ENCODE measurements around the gene MAPK12. TPM values are rescaled to one million over a fixed set of nuclear protein-coding genes. Genes with fewer than 3 reads are reported as not detected.
"Not testable (repeated sequence)": the region's sequence is repeated elsewhere in the genome, so short reads cannot be mapped to it uniquely, and the experiment has no call there.

Gene MAPK12
- total RNA-seq, 2 experiments from 2014 or later = 9.1 to 9.7 TPM

GRCh38 chr22:50276143-50276542 lies 14.7 kb upstream of the MAPK12 start:
- Mint-ChIP-seq H3K4me1 (ENCODE audit: low read depth) (no peaks in the 10 kb centered on the region), H3K4me3 (no peak overlapping the region), H3K27me3 (no peaks in the 10 kb centered on the region), H3K36me3 (no peaks in the 10 kb centered on the region), H3K27ac (no peak overlapping the region), H3K9me3 (no peaks in the 10 kb centered on the region)
- ChIA-PET POLR2A (no interaction called here), CTCF (interaction anchor here (0.6 to 3.3 kb wide), 25 partner anchors 12 to 345 kb away, joined by 3 to 14 read pairs (median 4); partner anchors contain the start of genes HDAC10, PLXNB2 and PPP6R2)
- intact Hi-C loops (cut with micrococcal nuclease) = loop anchor here (1.0 kb wide), 2 partner anchors 51 to 66 kb away; partner anchors contain the start of gene DENND6B
- DNase-seq = peak; percentile 78

- POLR2A ChIA-PET = no interaction called here
- intact Hi-C loops (cut with micrococcal nuclease) = loop anchor here (1.0 kb wide), 2 partner anchors 52 to 67 kb away; partner anchors contain the start of gene DENND6B
- Mint-ChIP-seq H3K4me1 (ENCODE audit: low read depth) (no peaks in the 10 kb centered on the region), H3K27me3 (no peaks in the 10 kb centered on the region), H3K27ac (no peak overlapping the region), H3K9me3 (no peaks in the 10 kb centered on the region), H3K4me3 (no peak overlapping the region), H3K36me3 (no peaks in the 10 kb centered on the region)
- CTCF ChIA-PET = interaction anchor here (1.0 to 3.3 kb wide), 7 partner anchors 12 to 58 kb away, joined by 3 to 14 read pairs (median 4); no protein-coding TSS in a partner anchor
- no peak for DNase-seq
Observed at GRCh38 chr22:50275181-50276055, 13.9 kb upstream of the MAPK12 start.

- Mint-ChIP-seq H3K9me3 (no peaks in the 10 kb centered on the region), H3K4me3 (no peak overlapping the region), H3K27ac (no peak overlapping the region), H3K36me3 (no peaks in the 10 kb centered on the region), H3K27me3 (no peaks in the 10 kb centered on the region), H3K4me1 (ENCODE audit: low read depth) (no peaks in the 10 kb centered on the region)
- no peak for DNase-seq
- POLR2A ChIA-PET = no interaction called here
- CTCF ChIA-PET = interaction anchor here (3.3 kb wide), 1 partner anchor 54 kb away, joined by 14 read pairs; no protein-coding TSS in a partner anchor
- intact Hi-C loops (cut with micrococcal nuclease) = loop anchor here (5.0 kb wide), 1 partner anchor 348 kb away; no protein-coding TSS in a partner anchor
Observed at GRCh38 chr22:50274771-50275170, 13.3 kb upstream of the MAPK12 start.

GRCh38 chr22:50274311-50274710 lies 12.8 kb upstream of the MAPK12 start:
- DNase-seq = peak; percentile 65
- Mint-ChIP-seq H3K27me3 (no peaks in the 10 kb centered on the region), H3K4me3 (no peak overlapping the region), H3K9me3 (no peaks in the 10 kb centered on the region), H3K27ac (no peak overlapping the region), H3K36me3 (no peaks in the 10 kb centered on the region), H3K4me1 (ENCODE audit: low read depth) (peaks cover 2% of the 10 kb centered on the region)
- intact Hi-C loops (cut with micrococcal nuclease) = loop anchor here (5.0 kb wide), 1 partner anchor 348 kb away; no protein-coding TSS in a partner anchor
- ChIA-PET CTCF (interaction anchor here (1.0 to 1.1 kb wide), 2 partner anchors 346 to 384 kb away, joined by 3 read pairs; no protein-coding TSS in a partner anchor), POLR2A (no interaction called here)

- POLR2A ChIA-PET = not testable (repeated sequence)
Observed at GRCh38 chr22:50273781-50274180, 12.3 kb upstream of the MAPK12 start.

GRCh38 chr22:50273352-50273751 lies 11.9 kb upstream of the MAPK12 start:
- H3K27me3 Mint-ChIP-seq; POLR2A ChIA-PET; H3K36me3 Mint-ChIP-seq; DNase-seq; H3K4me1 Mint-ChIP-seq (ENCODE audit: low read depth); H3K9me3 Mint-ChIP-seq; H3K4me3 Mint-ChIP-seq; H3K27ac Mint-ChIP-seq: not testable (repeated sequence)
- intact Hi-C loops (cut with micrococcal nuclease) = loop anchor here (5.0 kb wide), 1 partner anchor 349 kb away; no protein-coding TSS in a partner anchor
- CTCF ChIA-PET = interaction anchor here (1.0 to 2.0 kb wide), 6 partner anchors 22 to 383 kb away, joined by 3 to 13 read pairs (median 6); partner anchors contain the start of genes DENND6B and HDAC10

More at GRCh38 chr22:50273781-50274180, 12.3 kb upstream of the MAPK12 start:
- H3K4me1 Mint-ChIP-seq (ENCODE audit: low read depth); DNase-seq; H3K9me3 Mint-ChIP-seq; H3K27ac Mint-ChIP-seq; H3K27me3 Mint-ChIP-seq; H3K4me3 Mint-ChIP-seq; H3K36me3 Mint-ChIP-seq: not testable (repeated sequence)
- CTCF ChIA-PET = interaction anchor here (1.0 to 2.0 kb wide), 4 partner anchors 23 to 384 kb away, joined by 3 to 13 read pairs (median 4); partner anchors contain the start of gene HDAC10
- intact Hi-C loops (cut with micrococcal nuclease) = loop anchor here (5.0 kb wide), 1 partner anchor 349 kb away; no protein-coding TSS in a partner anchor

GRCh38 chr22:50272044-50272802 lies 10.7 kb upstream of the MAPK12 start:
- CTCF ChIA-PET = interaction anchor here (0.9 to 2.0 kb wide), 8 partner anchors 21 to 349 kb away, joined by 3 to 13 read pairs (median 4); partner anchors contain the start of genes DENND6B, HDAC10 and PLXNB2
- H3K4me3 Mint-ChIP-seq = no peak overlapping the region
- no peaks in the 10 kb centered on the region for H3K9me3 Mint-ChIP-seq
- no peak for DNase-seq
- POLR2A ChIA-PET = interaction anchor here (1.9 kb wide), 1 partner anchor 21 kb away, joined by 4 read pairs; the partner anchor contains the start of gene HDAC10
- intact Hi-C loops (cut with micrococcal nuclease) = loop anchor here (5.0 kb wide), 1 partner anchor 350 kb away; no protein-coding TSS in a partner anchor
- no peaks in the 10 kb centered on the region for H3K36me3 Mint-ChIP-seq
- no peak overlapping the region for H3K27ac Mint-ChIP-seq
- no peaks in the 10 kb centered on the region for H3K27me3 Mint-ChIP-seq
- peaks cover 8% of the 10 kb centered on the region for H3K4me1 Mint-ChIP-seq (ENCODE audit: low read depth)

- ChIA-PET CTCF (interaction anchor here (0.9 to 1.4 kb wide), 3 partner anchors 36 to 349 kb away, joined by 3 to 4 read pairs (median 3); partner anchors contain the start of gene PLXNB2), POLR2A (interaction anchor here (1.9 kb wide), 1 partner anchor 20 kb away, joined by 4 read pairs; the partner anchor contains the start of gene HDAC10)
- no peaks in the 10 kb centered on the region for H3K9me3 Mint-ChIP-seq
- H3K27me3 Mint-ChIP-seq = no peaks in the 10 kb centered on the region
- DNase-seq = peak; percentile 67
- H3K4me1 Mint-ChIP-seq (ENCODE audit: low read depth) = peaks cover 8% of the 10 kb centered on the region
- no peaks in the 10 kb centered on the region for H3K36me3 Mint-ChIP-seq
- no peak overlapping the region for H3K4me3 Mint-ChIP-seq
- intact Hi-C loops (cut with micrococcal nuclease) = loop anchor here (5.0 kb wide), 1 partner anchor 351 kb away; no protein-coding TSS in a partner anchor
- no peak overlapping the region for H3K27ac Mint-ChIP-seq
Observed at GRCh38 chr22:50271519-50271970, 10.1 kb upstream of the MAPK12 start.

- POLR2A ChIA-PET = interaction anchor here (1.9 kb wide), 1 partner anchor 19 kb away, joined by 4 read pairs; the partner anchor contains the start of gene HDAC10
Observed at GRCh38 chr22:50270666-50271394, 9.3 kb upstream of the MAPK12 start.

GRCh38 chr22:50269970-50270665 lies 8.6 kb upstream of the MAPK12 start, which contains the start of gene MAPK11:
Gene MAPK11, minus strand, starts transcription at chr22:50270380. Its CDS starts 88 bp downstream, at chr22:50270292.
- intact Hi-C loops (cut with micrococcal nuclease) = loop anchor here (1.0 to 5.0 kb wide), 2 partner anchors 72 to 352 kb away; no protein-coding TSS in a partner anchor
- no peaks in the 10 kb centered on the region for H3K36me3 Mint-ChIP-seq
- no peaks in the 10 kb centered on the region for H3K27me3 Mint-ChIP-seq
- CTCF ChIA-PET = interaction anchor here (1.2 to 1.5 kb wide), 2 partner anchors 18 to 227 kb away, joined by 3 read pairs; no protein-coding TSS in a partner anchor
- peak; percentile 82 for DNase-seq
- POLR2A ChIA-PET = interaction anchor here (1.1 kb wide), 1 partner anchor 233 kb away, joined by 3 read pairs; no protein-coding TSS in a partner anchor
- H3K4me1 Mint-ChIP-seq (ENCODE audit: low read depth) = peaks cover 8% of the 10 kb centered on the region
- H3K9me3 Mint-ChIP-seq = no peaks in the 10 kb centered on the region
- peak within 1 kb of the TSS; percentile 68 for H3K4me3 Mint-ChIP-seq
- H3K27ac Mint-ChIP-seq = peak within 1 kb of the TSS; percentile 8

More at GRCh38 chr22:50270666-50271394, 9.3 kb upstream of the MAPK12 start:
- Mint-ChIP-seq H3K36me3 (no peaks in the 10 kb centered on the region), H3K4me1 (ENCODE audit: low read depth) (peaks cover 8% of the 10 kb centered on the region), H3K9me3 (no peaks in the 10 kb centered on the region), H3K27ac (no peak overlapping the region), H3K4me3 (peak overlapping the region; percentile 64), H3K27me3 (no peaks in the 10 kb centered on the region)
- peak; percentile 81 for DNase-seq
- intact Hi-C loops (cut with micrococcal nuclease) = loop anchor here (1.0 to 5.0 kb wide), 2 partner anchors 71 to 351 kb away; no protein-coding TSS in a partner anchor
- CTCF ChIA-PET = interaction anchor here (1.1 to 1.5 kb wide), 3 partner anchors 36 to 226 kb away, joined by 3 to 4 read pairs (median 3); partner anchors contain the start of gene PLXNB2

Data from activated CD4-positive, alpha-beta memory T cell treated with anti-CD3 and anti-CD28 coated beads for 36 hours (primary cell).